Measurements from ENCODE around the gene LMBR1. TPM values are rescaled to one million over a fixed set of nuclear protein-coding genes. Genes with fewer than 3 reads are reported as not detected.

LMBR1 gene
- total RNA-seq, 4 donors from 2014 or later: 52.2 to 79.9 (median 62.5) TPM

- TF ChIP-seq, protein P1, sequence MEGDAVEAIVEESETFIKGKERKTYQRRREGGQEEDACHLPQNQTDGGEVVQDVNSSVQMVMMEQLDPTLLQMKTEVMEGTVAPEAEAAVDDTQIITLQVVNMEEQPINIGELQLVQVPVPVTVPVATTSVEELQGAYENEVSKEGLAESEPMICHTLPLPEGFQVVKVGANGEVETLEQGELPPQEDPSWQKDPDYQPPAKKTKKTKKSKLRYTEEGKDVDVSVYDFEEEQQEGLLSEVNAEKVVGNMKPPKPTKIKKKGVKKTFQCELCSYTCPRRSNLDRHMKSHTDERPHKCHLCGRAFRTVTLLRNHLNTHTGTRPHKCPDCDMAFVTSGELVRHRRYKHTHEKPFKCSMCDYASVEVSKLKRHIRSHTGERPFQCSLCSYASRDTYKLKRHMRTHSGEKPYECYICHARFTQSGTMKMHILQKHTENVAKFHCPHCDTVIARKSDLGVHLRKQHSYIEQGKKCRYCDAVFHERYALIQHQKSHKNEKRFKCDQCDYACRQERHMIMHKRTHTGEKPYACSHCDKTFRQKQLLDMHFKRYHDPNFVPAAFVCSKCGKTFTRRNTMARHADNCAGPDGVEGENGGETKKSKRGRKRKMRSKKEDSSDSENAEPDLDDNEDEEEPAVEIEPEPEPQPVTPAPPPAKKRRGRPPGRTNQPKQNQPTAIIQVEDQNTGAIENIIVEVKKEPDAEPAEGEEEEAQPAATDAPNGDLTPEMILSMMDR (IDR thresholded peaks at IDR 0.05; ENCODE audit: low read depth): no peak
Observed at GRCh38 chr7:156659203-156659602, 233.8 kb downstream of the LMBR1 start.

GRCh38 chr7:156657681-156658080 lies 235.3 kb downstream of the LMBR1 start:
- TF ChIP-seq, protein P1 (IDR thresholded peaks at IDR 0.05; ENCODE audit: low read depth): no peak

DNA sequence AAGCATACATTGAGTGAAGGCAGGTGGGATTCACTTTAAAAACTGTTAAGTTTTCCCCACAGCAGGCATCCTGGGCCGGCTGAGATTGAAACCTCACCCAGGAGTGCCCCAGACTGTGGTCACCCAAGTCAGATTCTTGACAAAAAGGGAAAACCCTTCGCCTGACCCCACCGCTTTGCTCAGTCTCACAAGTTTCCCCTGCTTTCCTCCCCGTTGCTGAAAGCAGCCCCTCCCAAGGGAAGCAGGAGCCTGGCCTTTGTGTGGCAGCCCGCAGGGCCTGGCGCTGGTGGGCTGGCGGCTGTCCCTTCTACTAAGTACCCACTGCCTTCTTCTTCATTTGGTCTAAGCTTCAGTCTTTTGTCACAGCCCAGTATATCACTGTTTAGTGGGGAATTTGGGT lies 236.4 kb downstream of the LMBR1 start:
- TF ChIP-seq, protein P1 (IDR thresholded peaks at IDR 0.05; ENCODE audit: low read depth): no peak

- TF ChIP-seq, protein P1 (IDR thresholded peaks at IDR 0.05; ENCODE audit: low read depth): no peak
Observed at GRCh38 chr7:156655983-156656382, 237.0 kb downstream of the LMBR1 start.

GRCh38 chr7:156655251-156655650 lies 237.7 kb downstream of the LMBR1 start:
- TF ChIP-seq, protein P1 (IDR thresholded peaks at IDR 0.05; ENCODE audit: low read depth): no peak

DNA sequence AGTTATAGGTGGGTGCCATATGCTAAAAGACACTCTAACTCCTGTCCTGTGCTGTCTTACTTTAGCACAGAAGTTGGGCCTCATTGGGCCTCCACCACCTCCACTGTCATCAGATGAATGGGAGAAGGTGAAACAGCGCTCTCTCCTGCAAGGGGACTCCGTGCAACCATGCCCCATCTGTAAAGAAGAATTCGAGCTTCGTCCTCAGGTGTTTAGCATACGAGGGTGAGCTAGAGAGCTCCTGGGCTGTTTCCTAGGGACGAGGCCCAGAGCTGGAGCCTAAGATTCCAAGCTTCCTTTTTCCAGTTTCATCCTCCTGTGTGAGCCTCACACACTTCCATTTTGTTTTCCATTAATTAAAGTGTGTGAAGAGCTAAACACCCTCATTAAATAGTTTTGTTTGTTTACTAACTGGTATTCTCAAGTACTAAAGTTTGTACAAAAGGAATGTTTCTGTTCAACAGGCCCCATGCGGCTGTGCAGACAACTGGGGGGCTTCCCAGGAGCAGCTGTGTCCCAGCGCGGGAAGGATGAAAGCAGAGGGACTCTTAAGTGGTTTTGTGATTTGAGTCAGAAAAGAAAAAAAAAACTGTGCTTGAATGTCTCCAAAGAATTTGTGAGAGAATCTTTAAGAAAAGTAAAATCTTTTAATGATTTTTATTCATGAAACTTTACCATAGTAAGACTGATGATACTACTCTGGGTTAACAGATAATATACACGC lies 238.3 kb downstream of the LMBR1 start:
- TF ChIP-seq, protein P1 (IDR thresholded peaks at IDR 0.05; ENCODE audit: low read depth): no peak

DNA sequence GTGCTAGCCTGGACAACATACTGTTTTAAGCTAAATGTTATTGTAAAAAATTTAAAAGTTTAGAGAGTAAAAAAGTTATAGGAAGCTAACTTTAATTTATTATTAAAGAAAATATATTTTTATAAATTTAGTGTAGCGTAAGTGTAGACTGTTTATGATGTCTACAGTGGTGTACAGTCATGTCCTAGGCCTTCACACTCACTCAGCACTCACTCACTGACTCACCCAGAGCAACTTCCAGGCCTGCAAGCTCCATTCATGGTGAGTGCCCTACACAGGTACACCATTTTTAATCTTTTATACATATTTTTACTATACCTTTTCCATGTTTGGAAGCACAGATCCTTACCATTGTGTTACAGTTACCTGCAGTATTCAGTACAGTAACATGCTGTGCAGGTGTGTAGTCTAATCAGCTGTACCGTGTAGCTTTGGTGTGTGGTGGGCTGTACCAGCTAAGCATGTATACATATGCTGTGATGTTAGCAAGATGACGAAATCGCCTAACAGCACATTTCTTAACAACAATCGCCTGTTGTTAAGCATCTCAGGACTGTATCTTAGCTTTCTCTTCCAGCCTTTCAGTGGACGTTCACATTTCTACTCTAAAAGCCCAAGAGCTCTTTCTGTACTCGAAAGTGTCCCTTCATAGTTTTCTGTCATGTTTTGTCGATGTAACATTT lies 240.0 kb downstream of the LMBR1 start:
- TF ChIP-seq, protein P1 (IDR thresholded peaks at IDR 0.05; ENCODE audit: low read depth): no peak
